ENCODE data around the gene FRMPD4.

The FRMPD4 gene

GRCh38 chrX:12360383-12360782, 222.1 kb downstream of the FRMPD4 start:
- intact Hi-C loops (cut with DNase I) = no loop called here
- no peak for DNase-seq

DNA sequence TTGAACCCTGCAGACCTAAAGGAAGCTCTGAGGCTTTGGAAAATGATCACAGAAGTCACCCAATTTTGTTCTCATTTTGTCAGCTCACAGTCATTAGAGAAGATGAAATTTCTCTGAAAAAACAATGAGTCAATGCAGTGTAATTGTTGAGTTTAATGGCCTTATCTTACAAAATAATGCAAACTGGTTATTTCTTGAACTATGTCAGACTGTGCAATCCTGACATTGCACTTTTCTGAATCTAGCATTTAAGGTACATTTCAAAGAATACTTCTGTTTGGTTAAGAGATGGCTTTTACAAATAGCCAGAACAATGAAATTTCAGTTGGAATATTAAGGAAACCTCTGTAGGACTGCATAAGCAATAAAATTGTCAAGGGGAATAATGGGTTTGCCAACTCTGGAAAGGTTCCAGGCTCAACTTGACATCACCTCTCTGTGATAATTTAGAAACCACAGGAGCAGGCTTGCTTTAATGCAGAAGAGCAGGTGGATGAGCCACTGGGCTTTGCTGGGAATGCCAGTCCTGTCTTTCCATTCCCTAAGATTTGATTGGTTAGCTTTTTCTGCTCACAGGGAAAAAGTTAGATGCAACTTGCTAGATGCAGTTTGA, 222.8 kb downstream of the FRMPD4 start:
- no peak for DNase-seq
- intact Hi-C loops (cut with DNase I) = no loop called here

GRCh38 chrX:12363216-12363615, 224.9 kb downstream of the FRMPD4 start:
- no peak for DNase-seq
- intact Hi-C loops (cut with DNase I) = no loop called here

- intact Hi-C loops (cut with DNase I) = no loop called here
- DNase-seq = no peak
Measured at GRCh38 chrX:12366440-12366839, 228.2 kb downstream of the FRMPD4 start.

DNA sequence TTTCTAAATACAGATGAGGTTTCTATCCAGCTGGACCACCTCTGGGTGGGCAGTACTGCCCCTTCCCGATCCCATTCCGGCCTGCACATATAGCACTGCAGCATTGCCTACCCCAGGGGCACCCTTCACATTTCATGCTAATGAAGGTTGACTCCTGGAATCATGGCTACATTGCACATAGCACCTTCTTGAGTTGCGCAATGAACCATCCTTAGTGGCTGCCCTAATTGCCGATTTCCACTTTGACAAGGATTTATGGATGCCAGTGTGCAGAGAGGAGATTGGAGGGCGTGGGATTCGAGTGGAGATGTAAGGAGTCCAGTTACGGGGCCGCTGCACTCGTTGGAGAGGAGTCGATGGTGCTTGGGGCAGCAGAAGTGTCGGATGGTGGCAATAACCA, 229.0 kb downstream of the FRMPD4 start:
- intact Hi-C loops (cut with DNase I) = no loop called here
- DNase-seq = no peak

GRCh38 chrX:12370497-12370986, 232.3 kb downstream of the FRMPD4 start:
- intact Hi-C loops (cut with DNase I) = no loop called here

GRCh38 chrX:12372111-12372510, 233.8 kb downstream of the FRMPD4 start:
- no peak for DNase-seq
- intact Hi-C loops (cut with DNase I) = no loop called here

More at GRCh38 chrX:12370497-12370986, 232.3 kb downstream of the FRMPD4 start:
- no peak for DNase-seq

- DNase-seq = no peak
Measured at GRCh38 chrX:12374286-12374685, 236.0 kb downstream of the FRMPD4 start.

DNA sequence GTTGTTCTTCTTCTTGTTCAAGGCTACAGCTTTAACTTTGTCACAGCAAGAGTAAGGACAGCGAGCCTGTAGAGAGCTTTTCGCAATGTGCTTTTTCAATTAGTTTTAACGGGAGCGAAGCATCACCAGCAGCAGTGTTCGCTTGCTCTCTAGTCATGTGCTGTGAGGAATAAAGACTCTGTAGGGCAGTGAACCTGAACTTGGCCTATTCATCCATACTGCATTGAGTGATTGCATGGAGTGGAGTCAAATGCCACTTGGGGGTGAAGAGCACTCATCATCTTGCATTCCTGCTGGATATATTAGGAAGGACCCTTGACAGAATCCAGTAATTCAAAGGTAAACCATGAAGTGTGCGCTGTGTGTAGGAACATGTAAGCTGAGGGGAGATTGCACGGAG, 240.0 kb downstream of the FRMPD4 start:
- intact Hi-C loops (cut with DNase I) = no loop called here
- no peak for DNase-seq

More at GRCh38 chrX:12374286-12374685, 236.0 kb downstream of the FRMPD4 start:
- intact Hi-C loops (cut with DNase I) = no loop called here

DNA sequence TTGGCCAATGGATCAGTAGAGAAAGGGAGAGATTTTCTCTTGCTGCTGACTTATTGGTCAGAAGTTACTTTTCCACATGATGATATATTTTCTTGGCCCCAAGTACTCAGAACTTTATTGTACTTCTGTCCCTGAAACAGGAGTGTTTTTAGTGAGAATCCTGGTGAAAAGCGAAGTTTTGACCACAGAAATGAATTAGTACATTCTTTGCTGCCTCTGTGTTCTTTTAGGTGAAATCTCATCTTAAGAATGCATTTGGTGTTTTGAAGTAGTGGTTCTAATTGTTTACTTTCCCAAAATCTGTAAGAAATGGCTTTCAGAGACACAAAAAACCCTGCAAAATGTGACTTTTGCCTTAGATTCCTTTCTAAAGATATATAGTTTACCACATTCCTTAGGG, 240.4 kb downstream of the FRMPD4 start:
- no peak for DNase-seq
- intact Hi-C loops (cut with DNase I) = no loop called here

GRCh38 chrX:12379671-12380070, 241.4 kb downstream of the FRMPD4 start:
- no peak for DNase-seq
- intact Hi-C loops (cut with DNase I) = no loop called here

- DNase-seq = no peak
- intact Hi-C loops (cut with DNase I) = no loop called here
Measured at GRCh38 chrX:12383196-12383595, 244.9 kb downstream of the FRMPD4 start.

DNA sequence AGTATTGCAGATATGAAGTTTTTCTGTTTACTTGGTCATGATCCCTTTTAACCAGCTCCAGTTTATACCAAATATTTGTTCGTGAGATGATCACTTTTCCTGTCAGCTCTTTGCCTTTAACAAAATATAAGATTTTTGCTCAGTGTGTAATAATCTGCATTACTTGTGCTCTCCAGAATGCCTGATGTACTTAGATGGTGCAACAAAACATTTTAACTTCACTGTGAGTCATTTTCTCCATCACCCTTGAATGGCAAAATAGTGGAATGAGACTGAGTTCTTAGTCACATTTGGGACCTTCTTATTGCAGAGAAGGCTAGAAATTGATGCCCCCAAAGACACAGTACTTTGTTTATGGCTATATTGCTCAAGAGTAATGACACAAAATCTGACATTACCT, 252.0 kb downstream of the FRMPD4 start:
- DNase-seq = no peak
- intact Hi-C loops (cut with DNase I) = no loop called here

GRCh38 chrX:12396584-12396983, 258.3 kb downstream of the FRMPD4 start:
- intact Hi-C loops (cut with DNase I) = no loop called here
- no peak for DNase-seq

GRCh38 chrX:12400218-12400617, 261.9 kb downstream of the FRMPD4 start:
- intact Hi-C loops (cut with DNase I) = no loop called here
- no peak for DNase-seq

- intact Hi-C loops (cut with DNase I) = no loop called here
- no peak for DNase-seq
Measured at GRCh38 chrX:12401252-12401651, 263.0 kb downstream of the FRMPD4 start.

DNA sequence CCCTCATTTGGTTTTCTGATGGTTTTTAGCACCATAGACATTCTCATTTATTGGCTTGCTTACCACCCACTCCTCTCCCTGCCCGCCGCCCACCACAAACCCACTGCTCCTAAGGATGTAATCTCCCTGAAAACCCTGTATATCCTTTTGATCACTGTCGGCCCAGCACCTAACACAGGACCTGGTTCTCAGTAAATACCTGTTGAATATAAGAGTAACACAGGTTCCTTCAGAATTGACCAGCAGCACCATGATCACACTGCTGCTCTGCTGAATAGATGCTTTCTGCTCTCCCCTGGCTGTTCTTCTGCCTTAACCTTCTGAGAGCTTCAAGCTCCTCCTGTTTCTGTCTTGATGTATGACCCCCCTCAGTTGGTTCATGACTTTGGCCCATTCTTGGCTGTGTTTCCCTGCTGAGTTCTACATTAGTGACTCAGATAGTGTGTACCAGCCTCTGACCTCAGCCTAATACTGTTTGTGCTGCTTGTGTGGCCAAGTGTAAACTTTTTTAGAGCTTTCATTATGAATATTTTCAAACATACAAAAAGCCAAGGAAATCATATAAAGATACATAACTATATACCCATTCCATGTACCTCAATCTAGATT, 265.3 kb downstream of the FRMPD4 start:
- intact Hi-C loops (cut with DNase I) = no loop called here

GRCh38 chrX:12405306-12405705, 267.0 kb downstream of the FRMPD4 start:
- no peak for DNase-seq
- intact Hi-C loops (cut with DNase I) = no loop called here

More for the DNA sequence above, 265.3 kb downstream of the FRMPD4 start:
- no peak for DNase-seq

DNA sequence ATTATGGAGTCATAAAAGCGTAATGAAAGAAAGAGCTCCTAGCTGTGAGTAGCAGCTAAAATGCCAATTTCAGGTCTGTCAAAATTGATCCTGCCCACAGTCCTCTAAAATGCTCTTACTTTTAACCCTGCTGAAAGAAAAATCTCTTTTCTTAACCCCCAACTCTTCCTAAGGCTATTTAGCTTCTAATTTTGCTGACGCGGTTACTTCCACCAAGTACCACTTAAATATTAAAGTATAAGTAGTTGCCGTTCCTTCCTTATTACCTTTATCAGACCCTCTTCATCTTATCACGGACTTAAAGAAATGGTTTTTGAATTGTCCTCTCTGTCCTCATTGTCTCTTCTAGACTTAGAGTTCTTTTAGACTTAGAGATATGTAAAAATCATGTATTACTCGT, 272.2 kb downstream of the FRMPD4 start:
- intact Hi-C loops (cut with DNase I) = no loop called here
- no peak for DNase-seq

GRCh38 chrX:12411831-12412230, 273.6 kb downstream of the FRMPD4 start:
- DNase-seq = no peak
- intact Hi-C loops (cut with DNase I) = no loop called here

DNA sequence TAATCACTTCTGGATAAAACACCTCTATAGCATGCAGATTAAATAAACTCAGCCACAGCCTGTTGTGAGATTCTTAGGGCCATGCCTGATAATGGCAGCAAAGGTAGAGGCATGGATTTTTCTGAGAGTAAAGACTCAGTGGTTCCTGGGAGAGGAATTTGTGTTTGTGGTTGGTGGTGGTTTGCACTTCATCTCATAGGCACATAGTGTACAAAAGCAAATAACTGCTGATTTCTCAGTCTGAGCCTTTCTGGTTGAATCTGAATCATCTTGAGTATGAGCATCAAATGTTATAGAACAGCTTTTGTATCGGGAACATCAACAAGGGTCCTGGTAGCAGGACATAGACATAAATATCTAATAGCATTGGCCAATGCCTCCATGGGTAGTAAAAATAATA, 274.3 kb downstream of the FRMPD4 start:
- no peak for DNase-seq

GRCh38 chrX:12419591-12419990, 281.3 kb downstream of the FRMPD4 start:
- no peak for DNase-seq
- intact Hi-C loops (cut with DNase I) = no loop called here

More for the DNA sequence above, 274.3 kb downstream of the FRMPD4 start:
- intact Hi-C loops (cut with DNase I) = no loop called here
